Activated naive CD4-positive, alpha-beta T cell treated with Interleukin-2 at 50 U/mL for 16 hours (primary cell): ENCODE measurements around the gene GCAT.

Experiments
- DNase-seq: peaks from one replicate; pipeline ENCODE4 v3.0.0-alpha.2; 2020

The GCAT gene

DNA sequence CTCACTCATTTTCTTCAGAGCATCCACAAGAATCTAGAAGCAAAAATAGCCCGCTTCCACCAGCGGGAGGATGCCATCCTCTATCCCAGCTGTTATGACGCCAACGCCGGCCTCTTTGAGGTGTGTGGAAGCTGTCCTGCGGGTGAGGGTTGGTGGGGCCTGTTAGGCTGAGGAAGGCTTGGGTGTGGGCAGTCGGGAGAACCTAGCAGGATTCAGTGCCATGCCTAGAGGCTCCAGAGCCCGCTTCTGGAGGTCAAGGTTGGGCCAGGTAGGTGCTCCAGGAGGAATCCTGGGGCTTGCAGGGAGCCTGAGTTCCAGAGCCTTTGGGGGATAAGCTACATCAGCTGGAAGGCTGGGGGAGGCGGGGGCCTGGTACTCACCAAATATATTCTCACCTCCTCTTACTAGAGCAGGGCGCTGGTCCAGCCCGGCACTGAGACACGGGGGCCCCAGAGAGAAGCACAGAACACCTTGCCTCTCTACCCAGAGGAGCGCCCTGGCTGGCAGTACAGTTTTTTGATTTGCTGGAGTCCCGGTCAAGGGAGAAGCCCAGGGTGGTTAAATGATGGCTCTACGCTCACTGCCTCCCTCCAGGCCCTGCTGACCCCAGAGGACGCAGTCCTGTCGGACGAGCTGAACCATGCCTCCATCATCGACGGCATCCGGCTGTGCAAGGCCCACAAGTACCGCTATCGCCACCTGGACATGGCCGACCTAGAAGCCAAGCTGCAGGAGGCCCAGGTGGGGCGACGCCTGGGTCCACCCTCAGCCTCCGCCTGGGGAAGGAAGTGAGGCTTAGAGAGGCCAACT is 5.3 kb downstream of the GCAT start:
- no peak for DNase-seq

GRCh38 chr22:37815593-37815992 is 7.9 kb downstream of the GCAT start:
- no peak for DNase-seq

DNA sequence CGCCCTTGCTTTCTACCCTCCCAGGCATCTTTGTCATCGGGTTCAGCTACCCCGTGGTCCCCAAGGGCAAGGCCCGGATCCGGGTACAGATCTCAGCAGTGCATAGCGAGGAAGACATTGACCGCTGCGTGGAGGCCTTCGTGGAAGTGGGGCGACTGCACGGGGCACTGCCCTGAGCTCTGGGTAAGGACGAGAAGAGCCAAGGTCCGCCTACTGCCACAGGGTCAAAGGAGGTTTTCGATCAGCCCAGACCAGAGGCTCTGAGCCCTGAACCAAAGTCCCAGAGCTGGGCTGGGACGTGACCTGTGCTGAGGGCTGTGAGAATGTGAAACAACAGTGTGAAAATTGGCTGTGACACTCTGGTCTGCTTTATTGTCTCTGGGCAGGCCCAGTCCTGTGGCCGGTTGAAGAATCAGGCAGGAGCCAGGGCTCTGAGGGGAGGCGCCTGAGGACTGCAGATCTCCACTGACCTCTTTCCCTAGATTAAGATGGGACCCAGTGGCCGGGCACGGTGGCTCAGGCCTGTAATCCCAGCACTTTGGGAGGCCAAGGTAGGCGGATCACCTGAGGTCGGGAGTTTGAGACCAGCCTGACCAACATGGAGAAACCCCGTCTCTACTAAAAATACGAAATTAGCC is 8.9 kb downstream of the GCAT start:
- no peak for DNase-seq

DNA sequence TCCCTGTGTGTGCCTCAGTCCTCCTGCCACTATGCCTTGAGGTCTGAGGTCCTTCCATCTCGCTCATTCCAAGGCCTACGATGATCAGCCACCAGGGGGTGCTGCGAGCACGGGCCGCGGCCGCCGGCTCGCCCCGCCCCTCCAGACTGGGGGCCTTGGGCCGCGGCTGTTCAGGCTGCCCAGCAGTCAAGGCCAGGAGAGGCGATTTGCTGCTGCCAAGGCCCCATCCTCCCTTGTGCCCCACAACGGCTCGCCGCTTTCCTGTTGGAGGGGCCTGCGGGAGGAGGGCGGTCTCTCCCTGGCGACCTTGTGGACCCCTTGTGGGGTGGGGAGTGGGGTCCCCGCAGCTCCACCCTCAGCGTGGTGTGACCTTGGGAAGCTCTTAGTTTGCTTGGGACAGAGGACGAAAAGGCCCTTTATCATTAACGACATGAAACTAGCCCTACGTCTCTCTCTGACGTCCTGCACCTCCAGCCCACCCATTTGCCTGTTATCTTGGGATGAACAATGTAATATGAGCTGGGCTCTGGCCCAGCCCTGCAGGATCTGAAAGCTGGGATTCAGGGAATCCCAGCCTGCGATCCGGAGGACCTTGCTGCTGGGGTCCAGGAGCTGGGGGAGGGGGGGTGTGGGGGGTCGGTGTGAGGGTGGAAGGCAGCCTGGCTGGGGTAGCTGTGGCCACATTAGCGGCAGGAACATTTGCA is 10.1 kb downstream of the GCAT start:
- peak; percentile 86 for DNase-seq

DNA sequence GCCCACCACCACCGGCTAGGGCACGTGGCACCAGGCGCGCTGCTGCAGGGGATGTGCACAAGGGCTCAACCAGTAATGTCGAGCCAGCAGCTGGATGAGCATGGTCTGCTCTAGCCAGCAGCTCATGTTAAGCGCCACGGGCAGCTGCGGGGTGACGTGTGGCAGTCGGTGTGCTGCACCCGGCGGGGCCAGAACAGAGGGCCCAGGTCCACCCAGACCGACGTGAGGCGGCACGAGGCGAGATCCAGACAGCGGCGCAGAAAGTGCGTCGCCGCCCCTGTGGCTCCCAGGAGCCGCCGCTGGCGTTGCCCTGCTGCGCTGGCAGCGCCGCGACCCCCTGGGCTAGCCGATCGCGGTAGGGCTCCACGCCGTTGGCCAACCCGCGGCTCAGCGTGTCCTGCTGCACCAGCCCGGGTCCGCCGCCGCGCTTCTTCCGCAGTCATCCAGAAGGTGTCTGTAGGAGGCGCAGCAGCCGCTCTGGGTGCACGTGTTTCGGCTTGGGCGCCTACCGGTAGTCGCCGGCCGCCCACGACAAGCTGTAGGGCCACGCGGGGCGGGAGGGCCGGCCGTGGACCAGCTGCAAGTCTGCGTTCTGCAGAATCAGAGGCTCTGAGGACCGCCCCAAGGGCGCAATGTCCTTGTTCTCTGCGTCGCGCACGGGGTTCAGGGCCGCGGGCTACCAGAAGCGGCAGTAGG is 10.8 kb downstream of the GCAT start:
- peak; percentile 71 for DNase-seq

DNA sequence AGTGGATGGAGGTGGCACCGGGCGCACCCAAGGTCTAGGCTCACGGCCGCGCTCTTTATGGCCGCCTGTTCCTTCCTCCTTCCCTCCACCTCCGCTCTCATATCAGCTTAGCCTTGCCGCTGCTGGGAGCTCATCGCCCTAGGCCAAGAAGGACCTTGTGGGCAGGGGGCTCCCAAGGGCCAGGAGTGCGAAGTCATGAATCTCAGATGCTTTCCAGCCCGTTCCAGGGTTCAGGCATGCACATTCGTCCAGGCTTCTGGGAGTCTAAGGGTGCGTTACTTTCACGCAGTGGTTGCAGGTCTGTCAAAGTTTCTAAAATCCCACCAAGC is 11.3 kb downstream of the GCAT start:
- no peak for DNase-seq

GRCh38 chr22:37820350-37820749 is 12.6 kb downstream of the GCAT start:
- no peak for DNase-seq

DNA sequence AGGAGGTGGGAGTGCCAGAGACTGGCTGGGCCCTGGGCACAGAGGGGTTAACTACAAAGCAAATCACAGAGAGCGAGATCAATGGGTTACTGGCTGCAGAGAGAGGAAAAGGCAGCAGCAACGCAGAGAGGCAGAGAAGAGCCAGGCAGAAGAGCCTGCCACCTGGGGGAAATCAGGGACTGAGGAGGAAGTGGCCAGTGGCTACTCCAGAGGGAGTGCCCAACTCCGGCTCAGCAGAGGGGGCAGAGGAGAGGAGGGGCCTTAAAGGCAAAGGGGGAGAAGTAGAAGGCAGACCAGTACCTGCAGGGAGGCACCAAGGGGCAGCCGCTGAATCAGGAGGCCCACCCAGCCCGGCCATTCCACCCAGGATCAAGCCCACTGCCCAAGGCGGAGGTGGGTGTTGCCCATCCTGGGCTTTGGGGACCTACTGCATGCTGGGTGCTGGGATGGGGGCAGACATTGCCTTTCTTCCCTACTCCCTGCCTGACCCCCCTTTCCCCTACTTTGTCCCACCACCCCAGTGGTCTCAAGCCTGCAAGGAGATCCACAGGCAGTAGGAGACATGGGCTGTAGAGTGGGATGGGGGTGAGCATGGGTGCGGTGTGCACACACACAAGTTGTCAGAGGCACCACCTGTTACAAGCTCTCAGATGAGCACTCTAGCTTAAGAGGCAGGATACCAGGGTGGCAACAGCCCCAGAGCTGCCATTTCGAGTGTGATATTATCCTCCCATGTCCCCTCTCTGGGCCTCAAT is 14.5 kb downstream of the GCAT start:
- no peak for DNase-seq

GRCh38 chr22:37823134-37823985 is 15.6 kb downstream of the GCAT start, which contains the start of gene GALR3:
Gene GALR3, plus strand, starts transcription at chr22:37823382. Its CDS starts 25 bp downstream, at chr22:37823407.
- DNase-seq, result no peak

DNA sequence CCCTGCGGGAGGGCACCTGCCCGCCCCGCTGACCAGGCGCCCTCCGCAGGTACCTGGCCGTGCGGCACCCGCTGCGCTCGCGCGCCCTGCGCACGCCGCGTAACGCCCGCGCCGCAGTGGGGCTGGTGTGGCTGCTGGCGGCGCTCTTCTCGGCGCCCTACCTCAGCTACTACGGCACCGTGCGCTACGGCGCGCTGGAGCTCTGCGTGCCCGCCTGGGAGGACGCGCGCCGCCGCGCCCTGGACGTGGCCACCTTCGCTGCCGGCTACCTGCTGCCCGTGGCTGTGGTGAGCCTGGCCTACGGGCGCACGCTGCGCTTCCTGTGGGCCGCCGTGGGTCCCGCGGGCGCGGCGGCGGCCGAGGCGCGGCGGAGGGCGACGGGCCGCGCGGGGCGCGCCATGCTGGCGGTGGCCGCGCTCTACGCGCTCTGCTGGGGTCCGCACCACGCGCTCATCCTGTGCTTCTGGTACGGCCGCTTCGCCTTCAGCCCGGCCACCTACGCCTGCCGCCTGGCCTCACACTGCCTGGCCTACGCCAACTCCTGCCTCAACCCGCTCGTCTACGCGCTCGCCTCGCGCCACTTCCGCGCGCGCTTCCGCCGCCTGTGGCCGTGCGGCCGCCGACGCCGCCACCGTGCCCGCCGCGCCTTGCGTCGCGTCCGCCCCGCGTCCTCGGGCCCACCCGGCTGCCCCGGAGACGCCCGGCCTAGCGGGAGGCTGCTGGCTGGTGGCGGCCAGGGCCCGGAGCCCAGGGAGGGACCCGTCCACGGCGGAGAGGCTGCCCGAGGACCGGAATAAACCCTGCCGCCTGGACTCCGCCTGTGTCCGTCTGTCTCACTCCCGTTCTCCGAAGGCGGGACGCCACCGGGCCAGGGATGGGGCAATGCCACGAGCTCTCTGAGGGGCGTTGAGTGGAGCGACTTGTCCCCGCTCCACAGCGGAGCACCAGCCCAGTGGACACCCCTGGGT is 17.2 kb downstream of the GCAT start:
- no peak for DNase-seq

DNA sequence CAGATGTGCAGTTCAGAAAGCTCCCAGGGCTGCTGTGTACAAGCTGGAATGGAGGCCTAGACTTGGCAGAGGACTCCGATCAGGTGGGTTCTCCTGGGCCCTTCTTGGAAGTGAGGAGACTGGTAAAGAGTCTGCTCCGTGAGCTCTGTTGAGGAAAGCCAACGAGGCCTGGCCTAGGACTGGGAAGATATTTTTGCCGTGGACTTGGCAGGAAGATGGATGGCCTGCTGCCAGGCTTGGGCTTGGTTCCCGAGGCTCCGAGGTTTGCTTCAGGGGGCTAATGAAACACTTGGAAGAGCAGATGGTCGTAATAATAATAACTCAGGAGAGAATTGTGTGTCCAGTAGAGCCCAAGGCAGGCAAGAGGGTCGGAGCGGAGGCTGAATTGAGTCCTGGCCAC is 19.3 kb downstream of the GCAT start:
- no peak for DNase-seq

- no peak for DNase-seq
Observed at GRCh38 chr22:37830093-37830842, 22.5 kb downstream of the GCAT start.

DNA sequence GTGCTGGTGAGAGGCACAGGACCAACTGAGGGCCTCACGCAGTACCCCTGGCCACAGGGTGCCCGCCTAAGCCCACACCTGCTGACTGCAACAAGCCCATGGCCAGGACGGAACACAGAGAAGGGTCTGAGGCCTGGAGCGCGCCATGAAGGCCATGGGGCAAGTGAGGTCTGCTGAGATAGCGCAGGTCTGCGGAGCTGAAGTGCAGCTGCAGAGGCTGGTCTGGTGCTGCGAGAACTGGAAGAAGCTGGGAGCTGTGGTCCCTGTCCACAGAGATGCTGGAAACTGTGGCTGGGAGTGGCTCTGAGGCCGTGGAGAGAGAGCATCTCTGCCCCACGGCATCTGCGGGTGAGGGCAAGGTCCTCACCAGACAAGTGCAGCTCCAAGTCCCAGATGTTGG is 23.7 kb downstream of the GCAT start:
- no peak for DNase-seq

GRCh38 chr22:37832022-37832857 is 24.5 kb downstream of the GCAT start:
- no peak for DNase-seq

DNA sequence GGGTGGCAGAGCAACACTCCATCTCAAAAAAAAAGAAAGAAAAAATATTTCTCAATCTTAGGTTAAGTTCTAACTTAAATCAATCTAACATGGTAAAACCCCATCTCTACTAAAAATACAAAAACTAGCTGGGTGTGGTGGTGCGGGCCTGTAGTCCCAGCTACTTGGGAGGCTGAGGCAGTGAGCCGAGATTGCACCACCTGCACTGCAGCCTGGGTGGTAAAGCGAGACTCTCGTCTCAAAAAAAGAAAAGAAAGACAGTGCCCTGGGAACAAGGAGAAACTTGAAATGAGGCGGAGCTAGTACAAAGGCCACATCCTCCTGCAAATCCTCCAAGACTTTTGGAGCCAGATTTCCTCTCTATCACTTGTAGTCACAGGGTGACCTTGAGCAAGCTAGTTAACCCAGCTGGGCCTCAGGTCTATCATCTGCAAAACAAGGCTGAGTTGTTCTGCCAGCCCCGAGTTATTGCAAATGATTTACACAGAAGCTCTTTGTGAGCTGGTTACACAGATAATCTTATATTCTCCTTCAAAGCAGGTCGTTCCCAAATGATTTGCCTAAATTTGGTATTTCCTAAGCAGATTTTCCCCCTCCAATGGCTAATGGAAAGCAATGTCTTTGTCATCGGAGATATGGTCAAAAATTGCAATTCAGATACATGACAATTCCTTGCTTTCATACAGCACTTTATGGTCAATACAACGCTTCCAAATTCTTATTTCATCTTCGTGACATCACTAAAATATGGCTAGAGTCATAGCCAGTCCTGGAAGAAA is 34.5 kb downstream of the GCAT start:
- no peak for DNase-seq

- DNase-seq, result peak; percentile 60
Observed at GRCh38 chr22:37843741-37844089, 36.0 kb downstream of the GCAT start.

DNA sequence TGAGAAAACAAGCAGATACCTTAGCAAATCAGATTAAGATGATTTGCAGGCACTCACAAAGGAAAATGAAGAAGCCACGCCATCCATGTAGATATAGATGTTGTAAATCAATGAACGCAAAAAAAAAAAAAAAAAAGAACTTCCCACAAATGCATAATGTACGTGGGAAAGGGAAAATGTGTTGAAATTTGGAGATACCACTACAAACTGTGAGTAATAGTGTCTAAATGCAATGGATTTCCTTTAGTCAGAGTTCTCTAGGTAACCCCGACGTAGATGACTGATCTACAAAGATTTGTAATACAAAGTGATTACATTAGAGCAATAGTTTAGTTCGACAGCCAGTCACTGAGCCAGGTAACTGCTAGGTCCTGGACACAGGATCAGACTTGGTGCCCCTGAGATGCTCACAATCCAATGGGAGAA is 37.2 kb downstream of the GCAT start:
- no peak for DNase-seq

DNA sequence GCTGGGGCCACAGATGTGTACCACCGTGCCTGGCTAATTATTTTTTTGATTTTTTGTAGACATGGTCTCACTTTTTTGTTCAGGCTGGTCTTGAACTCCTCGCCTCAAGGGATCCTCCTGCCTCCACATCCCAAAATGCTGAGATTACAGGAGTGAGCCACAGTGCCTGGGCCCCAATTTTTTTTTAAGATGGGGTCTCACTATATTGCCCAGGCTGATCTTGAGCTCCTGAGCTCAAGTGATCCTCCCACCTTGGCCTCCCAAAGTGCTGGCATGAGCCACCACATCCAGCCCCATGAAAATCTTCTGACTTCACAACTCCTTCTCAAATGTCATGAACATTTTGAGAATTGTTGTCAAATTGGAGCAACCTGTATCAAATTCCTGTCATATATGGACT is 38.7 kb downstream of the GCAT start:
- no peak for DNase-seq
